ENCODE data around the gene ATG9A. TPM values are rescaled to one million over a fixed set of nuclear protein-coding genes. Genes with fewer than 3 reads are reported as not detected.
"Not testable (repeated sequence)": the region's sequence is repeated elsewhere in the genome, so short reads cannot be mapped to it uniquely, and the experiment has no call there.

The ATG9A gene
- total and polyA plus RNA-seq, 9 of the 15 experiments (the other 6 are each of a cell fraction or from before 2014, with no cell fraction given) = 0.25 to 65.6 (median 23.4) TPM

- H3K79me2 ChIP-seq (ENCODE audit: control insufficient read depth, insufficient read depth, low read length); DNase-seq (ENCODE audit: extremely low read depth in 1 of 4, low spot score in 3 of 4); H3K27ac ChIP-seq (ENCODE audit: extremely low read depth, low read depth, low read length); H3K9me3 ChIP-seq (replicated peaks; ENCODE audit: control insufficient read depth, insufficient read depth, low read depth, low read length); POLR2A ChIA-PET; H3K4me1 ChIP-seq (replicated peaks in 1 of 2; ENCODE audit: control insufficient read depth in 2 of 2, insufficient read depth in 2 of 2, low read length in 2 of 2); H3K4me2 ChIP-seq (ENCODE audit: insufficient read depth, low read length); H3K27me3 ChIP-seq (ENCODE audit: control insufficient read depth in 2 of 2, insufficient read depth in 2 of 2, low read length in 2 of 2); FAIRE-seq; in situ Hi-C loops (cut with MboI); CTCF ChIA-PET (ENCODE audit: low intra/inter-chr PET ratio); H3K4me3 ChIP-seq; H3K9me1 ChIP-seq (ENCODE audit: control insufficient read depth, insufficient read depth, low read length); ATAC-seq; H4K20me1 ChIP-seq (replicated peaks; ENCODE audit: control insufficient read depth, insufficient read depth, low read length); H3K9ac ChIP-seq (ENCODE audit: insufficient read depth in 1 of 2, low read depth in 2 of 2, low read length in 2 of 2); H3K36me3 ChIP-seq (ENCODE audit: control insufficient read depth, insufficient read depth, low read length); intact Hi-C loops (cut with micrococcal nuclease): not testable (repeated sequence)
- WGBS (ENCODE audit: insufficient coverage, low coverage, missing lambda C conversion rate) = 75% methylated on average over 22 of the region's 26 CpGs
- peak overlapping the region; percentile 39; the same call in 1 of the 2 replicates for H2AFZ ChIP-seq (ENCODE audit: low read depth, low read length)
- TSS peak; percentile 98 for BruUV-seq (replicated peaks)
- peak; percentile 50 for TF ChIP-seq SUPT5H (IDR thresholded peaks at IDR 0.05)
- TF ChIP-seq POLR2A (conservative IDR thresholded peaks at IDR 0.05) = peak; percentile 70
- peak; percentile 28 for TF ChIP-seq KDM5B (IDR thresholded peaks at IDR 0.05; ENCODE audit: insufficient replicate concordance, low read depth, low read length)
- TF ChIP-seq NFYB (IDR thresholded peaks at IDR 0.05; ENCODE audit: extremely low read depth, insufficient read length) = peak; percentile 28
Observed at GRCh38 chr2:219200502-219201326, 28.7 kb downstream of the ATG9A start.
